GM23338 (cell line): ENCODE measurements around the gene SEC24C. TPM values are rescaled to one million over a fixed set of nuclear protein-coding genes. Genes with fewer than 3 reads are reported as not detected.

ENCODE experiments used
- ATAC-seq: fragments of 200-7000 bp; cut with Tn5 transposase; 3 replicates; pipeline ENCODE4 v1.9.1; 2020
- DNase-seq: peaks from one replicate; pipeline ENCODE4 v3.0.0-alpha.2; 2015; ENCODE audit warnings: low spot score
- H2AFZ ChIP-seq: fragments of 200-600 bp; sonication (generic); 2 replicates; pipeline ENCODE4 v1.8.0; 2016; ENCODE audit warnings: antibody characterized with exemption, mild to moderate bottlenecking, moderate library complexity
- H3F3A ChIP-seq: fragments of 200-600 bp; sonication (generic); replicated peaks from 2 replicates; pipeline ENCODE4 v1.8.0; 2017; ENCODE audit warnings: antibody characterized with exemption, mixed run types, low read depth
- H3K27ac ChIP-seq: fragments of 200-600 bp; sonication (generic); 2 replicates; pipeline ENCODE4 v1.6.1; 2016; ENCODE audit warnings: low read depth
- H3K27me3 ChIP-seq: fragments of 200-600 bp; sonication (generic); 2 replicates; pipeline ENCODE4 v1.8.0; 2016; ENCODE audit warnings: mild to moderate bottlenecking, mixed run types, moderate library complexity; ENCODE audit not compliant: insufficient read depth
- H3K36me3 ChIP-seq: fragments of 200-600 bp; sonication (generic); 2 replicates; pipeline ENCODE4 v1.8.0; 2016; ENCODE audit warnings: mild to moderate bottlenecking; ENCODE audit not compliant: insufficient read depth
- H3K4me1 ChIP-seq: fragments of 200-600 bp; sonication (generic); 2 replicates; pipeline ENCODE4 v1.8.0; 2016; ENCODE audit warnings: mild to moderate bottlenecking, moderate library complexity; ENCODE audit not compliant: insufficient read depth
- H3K4me2 ChIP-seq: fragments of 200-600 bp; sonication (generic); 2 replicates; pipeline ENCODE4 v1.7.1; 2017; ENCODE audit warnings: mixed run types
- H3K4me3 ChIP-seq: fragments of 200-600 bp; sonication (generic); 2 replicates; pipeline ENCODE4 v1.6.1; 2016; ENCODE audit warnings: mixed run types
- H3K79me2 ChIP-seq: fragments of 200-600 bp; sonication (generic); replicated peaks from 2 replicates; pipeline ENCODE4 v1.8.0; 2017; ENCODE audit warnings: mild to moderate bottlenecking; ENCODE audit not compliant: insufficient read depth
- H3K9me2 ChIP-seq: fragments of 200-600 bp; sonication (generic); 2 replicates; pipeline ENCODE4 v1.8.0; 2017; ENCODE audit not compliant: insufficient read depth
- H4K20me1 ChIP-seq: fragments of 200-600 bp; sonication (generic); replicated peaks from 2 replicates; pipeline ENCODE4 v1.8.0; 2017; ENCODE audit warnings: mild to moderate bottlenecking; ENCODE audit not compliant: insufficient read depth
- H3K27ac Mint-ChIP-seq: 2 replicates; pipeline ENCODE4 v1.8.0; 2020; ENCODE audit warnings: inconsistent platforms, mild to moderate bottlenecking, moderate library complexity, mixed read lengths
- H3K27me3 Mint-ChIP-seq: 3 replicates; pipeline ENCODE4 v1.8.0; 2022; ENCODE audit warnings: low read depth, mild to moderate bottlenecking, moderate library complexity, mixed read lengths, inconsistent platforms; ENCODE audit not compliant: insufficient read depth, poor library complexity
- H3K36me3 Mint-ChIP-seq: 3 replicates; pipeline ENCODE4 v1.8.0; 2021; ENCODE audit warnings: low read depth, mild to moderate bottlenecking, inconsistent platforms, moderate library complexity, mixed read lengths
- H3K4me1 Mint-ChIP-seq: 3 replicates; pipeline ENCODE4 v1.8.0; 2020; ENCODE audit warnings: mild to moderate bottlenecking, inconsistent platforms, mixed read lengths
- H3K4me3 Mint-ChIP-seq: 3 replicates; pipeline ENCODE4 v1.8.0; 2021; ENCODE audit warnings: moderate library complexity, mild to moderate bottlenecking, inconsistent platforms, mixed read lengths
- H3K9me3 Mint-ChIP-seq: 3 replicates; pipeline ENCODE4 v1.8.0; 2020; ENCODE audit warnings: moderate library complexity, mild to moderate bottlenecking, inconsistent platforms, mixed read lengths
- CREB1 ChIP-seq: fragments of 250-450 bp; sonication (Bioruptor Pico); IDR thresholded peaks from 2 replicates; pipeline ENCODE4 v1.5.0; 2020; ENCODE audit warnings: low read depth, mild to moderate bottlenecking, moderate library complexity
- ETS1 ChIP-seq: IDR thresholded peaks from 2 replicates; pipeline ENCODE4 v1.6.1; 2016; ENCODE audit warnings: antibody characterized with exemption
- EZH2phosphoT487 ChIP-seq: fragments of 200-600 bp; sonication (generic); IDR thresholded peaks from one replicate; pipeline ENCODE4 v1.8.1; 2018; ENCODE audit warnings: antibody characterized with exemption; ENCODE audit not compliant: unreplicated experiment
- JUNB ChIP-seq: IDR thresholded peaks from one replicate; pipeline ENCODE4 v1.6.1; 2016; ENCODE audit warnings: antibody characterized with exemption; ENCODE audit not compliant: unreplicated experiment
- POLR2AphosphoS5 ChIP-seq: IDR thresholded peaks from 2 replicates; pipeline ENCODE4 v1.6.1; 2016; ENCODE audit warnings: antibody characterized with exemption, low read depth
- STAT1 ChIP-seq: IDR thresholded peaks from one replicate; pipeline ENCODE4 v1.6.1; 2016; ENCODE audit warnings: antibody characterized with exemption; ENCODE audit not compliant: unreplicated experiment
- polyA plus RNA-seq: library from polyadenylated mRNA; unstranded; fragments of >200 nt; fragmentation: Nextera tagmentation; extraction: Ambion mirVana; gene quantifications from 2 replicates; pipeline ENCODE4 v1.2.1, GENCODE V29; 2016
- total RNA-seq: library from RNA; depleted of rRNA; stranded (reverse); fragments of >200 nt; shearing (Covaris generic); gene quantifications from 2 replicates; pipeline ENCODE4 v1.2.3, GENCODE V29; 2014
- TF ChIP-seq, protein P1 (sequence below): IDR thresholded peaks from one replicate; pipeline ENCODE4 v1.6.1; 2018; ENCODE audit warnings: antibody characterized with exemption; ENCODE audit not compliant: unreplicated experiment

The SEC24C gene
- total and polyA plus RNA-seq, 2 experiments from 2014 or later: 16.9 to 64.2 TPM

DNA sequence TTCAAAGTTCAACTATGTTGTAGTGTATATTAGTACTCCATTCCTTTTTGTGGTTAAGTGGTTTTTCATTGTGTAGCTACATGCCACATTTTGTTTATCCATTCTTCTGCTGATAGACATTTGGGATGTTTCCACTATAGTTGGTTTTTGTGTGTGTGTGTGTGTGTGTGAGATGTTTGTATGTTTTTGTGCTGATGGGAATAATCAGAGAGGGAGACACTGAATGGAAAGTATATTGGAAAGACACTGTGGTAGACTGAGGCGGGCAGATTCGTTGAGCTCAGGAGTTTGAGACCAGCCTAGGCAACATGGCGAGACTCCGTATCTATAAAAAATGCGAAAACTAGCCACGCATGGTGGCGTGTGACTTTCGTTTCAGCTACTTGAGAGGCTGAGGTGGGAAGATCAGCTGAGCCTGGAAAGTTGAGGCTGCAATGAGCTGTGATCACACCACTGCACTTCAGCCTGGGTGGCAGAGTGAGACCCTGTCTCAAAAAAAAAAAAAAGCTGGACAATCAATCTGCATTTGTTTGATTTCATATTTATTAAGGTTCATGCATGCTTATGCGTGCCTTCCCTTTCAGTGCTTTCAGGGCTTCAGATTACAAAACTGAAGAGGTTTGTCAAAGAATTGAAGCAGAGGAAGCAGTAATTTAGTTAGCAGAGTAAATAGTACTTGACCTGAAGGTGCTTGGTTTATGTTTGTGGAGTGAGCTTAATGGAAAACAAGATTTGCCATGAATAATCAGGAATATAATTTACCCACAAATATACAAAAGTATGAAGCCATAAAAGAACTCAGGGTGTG, 14.7 kb downstream of the SEC24C start:
- Histone ChIP-seq H3K27ac (no peak overlapping the region), H3K4me2 (no peak overlapping the region), H3K36me3 (peaks cover 28% of the 10 kb centered on the region), H4K20me1 (peaks cover 9% of the 10 kb centered on the region; the same call in 1 of the 2 replicates), H3K4me3 (no peak overlapping the region), H3K9me2 (no peaks in the 10 kb centered on the region), H3K79me2 (no peaks in the 10 kb centered on the region), H3F3A (no peaks in the 10 kb centered on the region), H3K27me3 (no peaks in the 10 kb centered on the region), H2AFZ (no peak overlapping the region), H3K4me1 (no peaks in the 10 kb centered on the region)
- Mint-ChIP-seq H3K36me3 (peaks cover 25% of the 10 kb centered on the region), H3K4me3 (no peak overlapping the region), H3K4me1 (no peaks in the 10 kb centered on the region), H3K27ac (no peak overlapping the region), H3K27me3 (peaks cover 3% of the 10 kb centered on the region), H3K9me3 (no peaks in the 10 kb centered on the region)
- ATAC-seq (no peak), DNase-seq (no peak)
- TF ChIP-seq EZH2phosphoT487 (no peak), POLR2AphosphoS5 (no peak), JUNB (no peak)
- TF ChIP-seq, protein P1, sequence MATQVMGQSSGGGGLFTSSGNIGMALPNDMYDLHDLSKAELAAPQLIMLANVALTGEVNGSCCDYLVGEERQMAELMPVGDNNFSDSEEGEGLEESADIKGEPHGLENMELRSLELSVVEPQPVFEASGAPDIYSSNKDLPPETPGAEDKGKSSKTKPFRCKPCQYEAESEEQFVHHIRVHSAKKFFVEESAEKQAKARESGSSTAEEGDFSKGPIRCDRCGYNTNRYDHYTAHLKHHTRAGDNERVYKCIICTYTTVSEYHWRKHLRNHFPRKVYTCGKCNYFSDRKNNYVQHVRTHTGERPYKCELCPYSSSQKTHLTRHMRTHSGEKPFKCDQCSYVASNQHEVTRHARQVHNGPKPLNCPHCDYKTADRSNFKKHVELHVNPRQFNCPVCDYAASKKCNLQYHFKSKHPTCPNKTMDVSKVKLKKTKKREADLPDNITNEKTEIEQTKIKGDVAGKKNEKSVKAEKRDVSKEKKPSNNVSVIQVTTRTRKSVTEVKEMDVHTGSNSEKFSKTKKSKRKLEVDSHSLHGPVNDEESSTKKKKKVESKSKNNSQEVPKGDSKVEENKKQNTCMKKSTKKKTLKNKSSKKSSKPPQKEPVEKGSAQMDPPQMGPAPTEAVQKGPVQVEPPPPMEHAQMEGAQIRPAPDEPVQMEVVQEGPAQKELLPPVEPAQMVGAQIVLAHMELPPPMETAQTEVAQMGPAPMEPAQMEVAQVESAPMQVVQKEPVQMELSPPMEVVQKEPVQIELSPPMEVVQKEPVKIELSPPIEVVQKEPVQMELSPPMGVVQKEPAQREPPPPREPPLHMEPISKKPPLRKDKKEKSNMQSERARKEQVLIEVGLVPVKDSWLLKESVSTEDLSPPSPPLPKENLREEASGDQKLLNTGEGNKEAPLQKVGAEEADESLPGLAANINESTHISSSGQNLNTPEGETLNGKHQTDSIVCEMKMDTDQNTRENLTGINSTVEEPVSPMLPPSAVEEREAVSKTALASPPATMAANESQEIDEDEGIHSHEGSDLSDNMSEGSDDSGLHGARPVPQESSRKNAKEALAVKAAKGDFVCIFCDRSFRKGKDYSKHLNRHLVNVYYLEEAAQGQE: no peak

- Histone ChIP-seq H3K79me2 (no peaks in the 10 kb centered on the region), H3K9me2 (no peaks in the 10 kb centered on the region), H3K4me3 (no peak overlapping the region), H3K27me3 (no peaks in the 10 kb centered on the region), H3K4me1 (no peaks in the 10 kb centered on the region), H3K36me3 (peaks cover 24% of the 10 kb centered on the region), H3F3A (no peaks in the 10 kb centered on the region), H3K27ac (no peak overlapping the region), H2AFZ (no peak overlapping the region), H3K4me2 (no peak overlapping the region), H4K20me1 (peaks cover 9% of the 10 kb centered on the region; the same call in 1 of the 2 replicates)
- ATAC-seq (no peak; the same call in 2 of the 3 replicates), DNase-seq (peak; percentile 30)
- Mint-ChIP-seq H3K9me3 (no peaks in the 10 kb centered on the region), H3K36me3 (peaks cover 27% of the 10 kb centered on the region), H3K27ac (no peak overlapping the region), H3K27me3 (peaks cover 3% of the 10 kb centered on the region), H3K4me3 (no peak overlapping the region), H3K4me1 (no peaks in the 10 kb centered on the region)
- TF ChIP-seq STAT1: no peak
- no peak for TF ChIP-seq CREB1 (CRISPR knock-in tag)
- TF ChIP-seq ETS1: no peak
Measured at GRCh38 chr10:73759512-73760115, 15.4 kb downstream of the SEC24C start.
